GM18508 (cell line): ENCODE results near the gene RNLS.

ENCODE experiments used
- ATAC-seq: cut with Tn5 transposase; IDR thresholded peaks from one replicate; pipeline ENCODE4 v1.9.1; 2021; ENCODE audit warnings: moderate number of reproducible peaks; ENCODE audit not compliant: insufficient read depth, unreplicated experiment

RNLS gene

GRCh38 chr10:88555190-88555908 lies 27.8 kb downstream of the RNLS start:
- no peak for ATAC-seq

GRCh38 chr10:88553116-88553752 lies 29.9 kb downstream of the RNLS start:
- ATAC-seq = no peak

- no peak for ATAC-seq
Observed at GRCh38 chr10:88551246-88551645, 31.9 kb downstream of the RNLS start.

GRCh38 chr10:88546497-88546896 lies 36.6 kb downstream of the RNLS start:
- ATAC-seq = no peak

GRCh38 chr10:88545359-88545758 lies 37.8 kb downstream of the RNLS start:
- no peak for ATAC-seq

- ATAC-seq = peak; percentile 50
Observed at GRCh38 chr10:88544140-88544870, 38.8 kb downstream of the RNLS start.

- ATAC-seq = no peak
Observed at GRCh38 chr10:88542522-88542921, 40.6 kb downstream of the RNLS start.

GRCh38 chr10:88541116-88541626 lies 41.9 kb downstream of the RNLS start:
- ATAC-seq = no peak

- no peak for ATAC-seq
Observed at GRCh38 chr10:88540351-88540750, 42.8 kb downstream of the RNLS start.

- no peak for ATAC-seq
Observed at GRCh38 chr10:88538048-88538447, 45.1 kb downstream of the RNLS start.

- ATAC-seq = no peak
Observed at GRCh38 chr10:88537322-88537721, 45.8 kb downstream of the RNLS start.

- no peak for ATAC-seq
Observed at GRCh38 chr10:88536437-88536836, 46.7 kb downstream of the RNLS start.

- no peak for ATAC-seq
Observed at GRCh38 chr10:88534072-88534665, 48.9 kb downstream of the RNLS start.

GRCh38 chr10:88531392-88532052 lies 51.6 kb downstream of the RNLS start:
- no peak for ATAC-seq

- ATAC-seq = no peak
Observed at GRCh38 chr10:88530629-88531391, 52.3 kb downstream of the RNLS start.

GRCh38 chr10:88530093-88530492 lies 53.0 kb downstream of the RNLS start:
- ATAC-seq = no peak

- no peak for ATAC-seq
Observed at GRCh38 chr10:88528806-88529570, 54.1 kb downstream of the RNLS start.

GRCh38 chr10:88528201-88528600 lies 54.9 kb downstream of the RNLS start:
- no peak for ATAC-seq

- no peak for ATAC-seq
Observed at GRCh38 chr10:88527245-88527644, 55.9 kb downstream of the RNLS start.
